Body of pancreas (tissue), 4 donors: ENCODE measurements around the gene PFKL.

ENCODE experiments used
- CTCF ChIP-seq, 7 experiments: fragments of 450-650 bp in 4 of 7; fragments of 200-600 bp in 3 of 7; sonication (generic) in 3 of 7; IDR thresholded peaks; one replicate each; pipeline ENCODE4 v1.5.1; 2016 to 2019; ENCODE audit warnings: antibody characterized with exemption in 7 of 7
- POLR2A ChIP-seq, 3 donors: fragments of 450-650 bp; IDR thresholded peaks; one replicate each; pipeline ENCODE4 v1.6.1; 2016; ENCODE audit warnings: antibody characterized with exemption in 3 of 3, mild to moderate bottlenecking in 2 of 3

- TF ChIP-seq CTCF (IDR thresholded peaks at IDR 0.05) (no peak), POLR2A (IDR thresholded peaks at IDR 0.05) (no peak)
Observed at GRCh38 chr21:44349416-44349846, 49.6 kb downstream of the PFKL start.
